Activated CD8-positive, alpha-beta memory T cell treated with anti-CD3 and anti-CD28 coated beads, Interleukin-2, amount 10 ng/mL, durations not matched to agents 7 days and 5 days (primary cell): ENCODE data around the gene MAP4. TPM values are rescaled to one million over a fixed set of nuclear protein-coding genes. Genes with fewer than 3 reads are reported as not detected.
A peak's percentile ranks its signal among the peaks of the same experiment; 100 is the strongest.
"Not testable (repeated sequence)": the region's sequence is repeated elsewhere in the genome, so short reads cannot be mapped to it uniquely, and the experiment has no call there.

Source experiments
- ATAC-seq: fragments of 150-1000 bp; cut with Tn5 transposase; one replicate; pipeline ENCODE4 v1.10.0; 2021; ENCODE audit warnings: moderate library complexity
- CTCF ChIA-PET: fragments of 350-600 bp; sonication (Branson Sonifier 250); formaldehyde crosslinking; loops from one replicate; lab custom pipeline; 2021; ENCODE audit warnings: antibody characterized with exemption; lab: Charles Lee
- DNase-seq: peaks from one replicate; pipeline ENCODE4 v3.0.0-alpha.2; 2020
- H3K27ac Mint-ChIP-seq: one replicate; pipeline ENCODE4 v1.8.0; 2021; ENCODE audit warnings: mild to moderate bottlenecking, mixed read lengths
- H3K27me3 Mint-ChIP-seq: one replicate; pipeline ENCODE4 v1.8.0; 2021; ENCODE audit warnings: mixed read lengths
- H3K36me3 Mint-ChIP-seq: one replicate; pipeline ENCODE4 v1.8.0; 2021; ENCODE audit warnings: mild to moderate bottlenecking, mixed read lengths
- H3K4me1 Mint-ChIP-seq: one replicate; pipeline ENCODE4 v1.8.0; 2021; ENCODE audit warnings: mixed read lengths
- H3K4me3 Mint-ChIP-seq: one replicate; pipeline ENCODE4 v1.8.0; 2021; ENCODE audit warnings: mild to moderate bottlenecking, moderate library complexity, mixed read lengths
- H3K9me3 Mint-ChIP-seq: one replicate; pipeline ENCODE4 v1.8.0; 2022; ENCODE audit warnings: low read depth, mixed read lengths
- total RNA-seq, 2 experiments: library from RNA; stranded (reverse); gene quantifications; one replicate each; pipeline ENCODE4 v1.2.3, GENCODE V29; 2021

Gene MAP4
- total RNA-seq, 2 experiments from 2014 or later: 126 to 131 TPM

- Mint-ChIP-seq H3K36me3 (peaks cover 10% of the 10 kb centered on the region), H3K4me1 (peaks cover 13% of the 10 kb centered on the region), H3K27ac (no peak overlapping the region), H3K27me3 (no peaks in the 10 kb centered on the region), H3K9me3 (no peaks in the 10 kb centered on the region), H3K4me3 (no peak overlapping the region)
- CTCF ChIA-PET: interaction anchor here (1.6 kb wide), 1 partner anchor 160 kb away, joined by 4 read pairs; no protein-coding TSS in a partner anchor
- DNase-seq: no peak
- ATAC-seq: no peak
These were observed 11.0 kb upstream of the MAP4 start for GRCh38 chr3:48026951-48027908.

- Mint-ChIP-seq H3K27me3 (no peaks in the 10 kb centered on the region), H3K36me3 (peaks cover 7% of the 10 kb centered on the region), H3K27ac (no peak overlapping the region), H3K9me3 (no peaks in the 10 kb centered on the region), H3K4me1 (peaks cover 12% of the 10 kb centered on the region), H3K4me3 (no peak overlapping the region)
- ATAC-seq: no peak
- CTCF ChIA-PET: interaction anchor here (1.6 kb wide), 1 partner anchor 159 kb away, joined by 4 read pairs; no protein-coding TSS in a partner anchor
- no peak for DNase-seq
These were observed 9.9 kb upstream of the MAP4 start for GRCh38 chr3:48026098-48026497.

- peaks cover 6% of the 10 kb centered on the region for H3K36me3 Mint-ChIP-seq
- no peaks in the 10 kb centered on the region for H3K9me3 Mint-ChIP-seq
- DNase-seq (no peak), ATAC-seq (no peak)
- no peak overlapping the region for H3K27ac Mint-ChIP-seq
- no peaks in the 10 kb centered on the region for H3K27me3 Mint-ChIP-seq
- CTCF ChIA-PET: no interaction called here
- peaks cover 8% of the 10 kb centered on the region for H3K4me1 Mint-ChIP-seq
- H3K4me3 Mint-ChIP-seq: no peak overlapping the region
These were observed 8.2 kb upstream of the MAP4 start for GRCh38 chr3:48024401-48024800.

GRCh38 chr3:48023377-48023776 is 7.2 kb upstream of the MAP4 start:
- Mint-ChIP-seq H3K27me3 (no peaks in the 10 kb centered on the region), H3K9me3 (no peaks in the 10 kb centered on the region), H3K27ac (no peak overlapping the region), H3K4me3 (no peak overlapping the region), H3K36me3 (peaks cover 5% of the 10 kb centered on the region), H3K4me1 (peaks cover 8% of the 10 kb centered on the region)
- DNase-seq: no peak
- CTCF ChIA-PET: no interaction called here
- ATAC-seq: no peak

GRCh38 chr3:48022178-48022577 is 6.0 kb upstream of the MAP4 start:
- no peaks in the 10 kb centered on the region for H3K27me3 Mint-ChIP-seq
- peaks cover 10% of the 10 kb centered on the region for H3K4me1 Mint-ChIP-seq
- H3K36me3 Mint-ChIP-seq: peaks cover 4% of the 10 kb centered on the region
- ATAC-seq: no peak
- no peak overlapping the region for H3K4me3 Mint-ChIP-seq
- CTCF ChIA-PET: no interaction called here
- H3K9me3 Mint-ChIP-seq: no peaks in the 10 kb centered on the region
- DNase-seq: no peak
- H3K27ac Mint-ChIP-seq: no peak overlapping the region

- no peaks in the 10 kb centered on the region for H3K36me3 Mint-ChIP-seq
- H3K27me3 Mint-ChIP-seq: no peaks in the 10 kb centered on the region
- H3K27ac Mint-ChIP-seq: no peak overlapping the region
- CTCF ChIA-PET: interaction anchor here (1.0 kb wide), 1 partner anchor 181 kb away, joined by 3 read pairs; no protein-coding TSS in a partner anchor
- no peaks in the 10 kb centered on the region for H3K9me3 Mint-ChIP-seq
- H3K4me3 Mint-ChIP-seq: no peak overlapping the region
- DNase-seq: no peak
- peaks cover 27% of the 10 kb centered on the region for H3K4me1 Mint-ChIP-seq
- ATAC-seq: no peak
These were observed 2.6 kb upstream of the MAP4 start for GRCh38 chr3:48018841-48019240.

- ATAC-seq: no peak
- CTCF ChIA-PET: interaction anchor here (0.8 to 1.4 kb wide), 2 partner anchors 25 to 191 kb away, joined by 3 read pairs; no protein-coding TSS in a partner anchor
- H3K4me1 Mint-ChIP-seq: peaks cover 30% of the 10 kb centered on the region
These were observed 610 bp downstream of the MAP4 start for GRCh38 chr3:48015431-48016180.

GRCh38 chr3:48014358-48014757 is 1.9 kb downstream of the MAP4 start:
- Mint-ChIP-seq H3K9me3 (no peaks in the 10 kb centered on the region), H3K4me1 (peaks cover 30% of the 10 kb centered on the region), H3K27me3 (no peaks in the 10 kb centered on the region), H3K27ac (no peak overlapping the region), H3K36me3 (peaks cover 7% of the 10 kb centered on the region), H3K4me3 (no peak overlapping the region)
- CTCF ChIA-PET: interaction anchor here (1.1 to 1.7 kb wide), 4 partner anchors 25 to 177 kb away, joined by 3 to 9 read pairs (median 4); no protein-coding TSS in a partner anchor
- DNase-seq (no peak), ATAC-seq (no peak)

More at GRCh38 chr3:48015431-48016180, 610 bp downstream of the MAP4 start:
- Mint-ChIP-seq H3K9me3 (no peaks in the 10 kb centered on the region), H3K27ac (no peak overlapping the region), H3K4me3 (no peak overlapping the region), H3K27me3 (no peaks in the 10 kb centered on the region), H3K36me3 (peaks cover 1% of the 10 kb centered on the region)
- no peak for DNase-seq

- no peak for DNase-seq
- H3K36me3 Mint-ChIP-seq: peaks cover 7% of the 10 kb centered on the region
- H3K9me3 Mint-ChIP-seq: no peaks in the 10 kb centered on the region
- ATAC-seq: peak; percentile 49
- no peak overlapping the region for H3K4me3 Mint-ChIP-seq
- no peak overlapping the region for H3K27ac Mint-ChIP-seq
- no peaks in the 10 kb centered on the region for H3K27me3 Mint-ChIP-seq
- H3K4me1 Mint-ChIP-seq: peaks cover 30% of the 10 kb centered on the region
- CTCF ChIA-PET: interaction anchor here (1.1 to 2.0 kb wide), 6 partner anchors 14 to 491 kb away, joined by 3 to 9 read pairs (median 4); no protein-coding TSS in a partner anchor
These were observed 2.8 kb downstream of the MAP4 start for GRCh38 chr3:48013288-48013980.

GRCh38 chr3:48012659-48013058 is 3.6 kb downstream of the MAP4 start:
- DNase-seq (no peak), ATAC-seq (no peak)
- Mint-ChIP-seq H3K4me1 (peaks cover 30% of the 10 kb centered on the region), H3K9me3 (no peaks in the 10 kb centered on the region), H3K36me3 (peaks cover 13% of the 10 kb centered on the region), H3K27me3 (no peaks in the 10 kb centered on the region), H3K27ac (no peak overlapping the region), H3K4me3 (no peak overlapping the region)
- CTCF ChIA-PET: interaction anchor here (1.4 to 2.0 kb wide), 3 partner anchors 14 to 139 kb away, joined by 4 to 6 read pairs (median 5); no protein-coding TSS in a partner anchor

- CTCF ChIA-PET: interaction anchor here (1.2 kb wide), 1 partner anchor 13 kb away, joined by 3 read pairs; no protein-coding TSS in a partner anchor
- peaks cover 14% of the 10 kb centered on the region for H3K36me3 Mint-ChIP-seq
- not testable (repeated sequence) for H3K27ac Mint-ChIP-seq, H3K27me3 Mint-ChIP-seq, H3K9me3 Mint-ChIP-seq, ATAC-seq, H3K4me1 Mint-ChIP-seq, H3K4me3 Mint-ChIP-seq, DNase-seq
These were observed 8.2 kb downstream of the MAP4 start for GRCh38 chr3:48008066-48008465.

- H3K9me3 Mint-ChIP-seq, H3K27me3 Mint-ChIP-seq, DNase-seq, CTCF ChIA-PET, H3K27ac Mint-ChIP-seq, H3K4me1 Mint-ChIP-seq, ATAC-seq, H3K4me3 Mint-ChIP-seq: not testable (repeated sequence)
- peaks cover 14% of the 10 kb centered on the region for H3K36me3 Mint-ChIP-seq
These were observed 8.9 kb downstream of the MAP4 start for GRCh38 chr3:48007361-48007760.
